ENCODE measurements around the gene HINFP.

The HINFP gene

GRCh38 chr11:119121008-119121810 is at the start of gene HINFP:
HINFP (plus strand) TSS chr11:119121580; CDS start chr11:119126945, 5,365 bp downstream.
- DNase-seq = peak; percentile 100

GRCh38 chr11:119077839-119078238 is 43.5 kb upstream of the HINFP start:
- no peak for DNase-seq

DNA sequence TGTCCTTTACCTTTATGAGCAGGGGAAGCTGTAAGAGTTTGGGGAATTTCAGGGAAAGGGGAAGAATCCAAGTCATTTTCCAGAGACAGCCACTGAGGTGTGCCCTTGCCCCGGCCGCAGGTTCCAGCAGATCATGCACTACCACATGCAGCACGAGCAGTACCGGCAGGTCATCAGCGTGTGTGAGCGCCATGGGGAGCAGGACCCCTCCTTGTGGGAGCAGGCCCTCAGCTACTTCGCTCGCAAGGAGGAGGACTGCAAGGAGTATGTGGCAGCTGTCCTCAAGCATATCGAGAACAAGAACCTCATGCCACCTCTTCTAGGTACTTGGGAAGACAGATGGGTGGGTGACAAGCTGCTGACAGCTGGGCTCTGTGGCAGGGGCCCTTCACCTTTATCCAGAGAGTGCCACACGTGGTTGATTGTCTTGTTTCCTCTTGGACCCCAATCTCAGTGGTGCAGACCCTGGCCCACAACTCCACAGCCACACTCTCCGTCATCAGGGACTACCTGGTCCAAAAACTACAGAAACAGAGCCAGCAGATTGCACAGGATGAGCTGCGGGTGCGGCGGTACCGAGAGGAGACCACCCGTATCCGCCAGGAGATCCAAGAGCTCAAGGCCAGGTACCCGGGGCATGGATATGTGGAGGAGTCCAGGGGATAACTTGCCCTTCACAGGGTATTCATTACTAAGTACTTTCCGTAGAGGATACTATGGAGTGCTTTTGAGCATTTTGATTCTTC is 42.5 kb upstream of the HINFP start:
- no peak for DNase-seq

DNA sequence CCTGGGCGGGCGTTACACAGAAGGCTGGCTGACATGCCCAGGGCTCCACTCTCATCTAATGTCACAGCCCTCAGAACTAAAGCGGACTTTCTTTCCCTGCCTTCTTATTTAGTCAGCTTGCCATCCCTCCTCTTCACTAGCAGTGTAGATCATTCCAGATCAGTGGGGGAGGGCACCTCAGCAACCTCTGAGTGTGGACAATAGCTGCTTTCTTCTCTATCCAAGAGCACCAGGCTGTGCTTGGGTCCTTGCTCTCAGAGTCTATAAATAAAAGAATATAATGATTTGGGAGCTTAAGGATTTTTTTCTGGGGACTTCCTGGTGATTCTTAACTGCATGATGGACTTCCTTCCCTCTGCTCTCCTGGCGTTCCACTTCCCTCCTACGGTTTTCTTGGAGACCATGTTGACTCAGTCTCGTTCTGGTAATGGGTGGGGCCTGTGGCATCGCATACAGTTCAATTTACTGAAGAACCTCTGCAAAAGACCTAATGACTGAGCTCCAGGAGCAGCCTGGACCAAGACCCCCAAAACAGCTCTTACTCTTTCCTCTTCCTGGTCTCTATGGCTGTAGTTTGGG is 39.6 kb upstream of the HINFP start:
- no peak for DNase-seq

- DNase-seq = peak; percentile 90
Observed at GRCh38 chr11:119084663-119085436, 36.5 kb upstream of the HINFP start, which contains the start of gene HMBS. HMBS (plus strand) TSS chr11:119084881; CDS start chr11:119085034, 153 bp downstream.

GRCh38 chr11:119085437-119085847 is 35.9 kb upstream of the HINFP start:
- peak; percentile 18 for DNase-seq

- no peak for DNase-seq
Observed at GRCh38 chr11:119087123-119087522, 34.3 kb upstream of the HINFP start.

DNA sequence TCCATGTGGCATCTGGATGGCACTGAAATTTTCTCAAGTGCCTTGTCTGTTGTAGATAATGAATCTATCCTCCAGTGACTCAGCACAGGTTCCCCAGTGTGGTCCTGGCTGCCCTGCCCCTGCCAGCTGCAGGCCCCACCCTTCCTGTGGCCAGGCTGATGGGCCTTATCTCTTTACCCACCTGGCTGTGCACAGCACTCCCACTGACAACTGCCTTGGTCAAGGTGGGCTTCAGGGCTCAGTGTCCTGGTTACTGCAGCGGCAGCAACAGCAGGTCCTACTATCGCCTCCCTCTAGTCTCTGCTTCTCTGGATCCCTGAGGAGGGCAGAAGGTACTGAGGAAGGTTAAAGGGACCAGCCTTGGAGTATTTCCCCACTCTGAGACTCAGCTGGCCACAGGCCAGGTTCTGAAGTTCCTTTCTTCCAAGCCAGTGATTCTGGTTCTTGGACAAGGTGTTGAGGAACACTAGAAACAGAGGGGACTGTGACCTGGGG is 33.6 kb upstream of the HINFP start:
- no peak for DNase-seq

DNA sequence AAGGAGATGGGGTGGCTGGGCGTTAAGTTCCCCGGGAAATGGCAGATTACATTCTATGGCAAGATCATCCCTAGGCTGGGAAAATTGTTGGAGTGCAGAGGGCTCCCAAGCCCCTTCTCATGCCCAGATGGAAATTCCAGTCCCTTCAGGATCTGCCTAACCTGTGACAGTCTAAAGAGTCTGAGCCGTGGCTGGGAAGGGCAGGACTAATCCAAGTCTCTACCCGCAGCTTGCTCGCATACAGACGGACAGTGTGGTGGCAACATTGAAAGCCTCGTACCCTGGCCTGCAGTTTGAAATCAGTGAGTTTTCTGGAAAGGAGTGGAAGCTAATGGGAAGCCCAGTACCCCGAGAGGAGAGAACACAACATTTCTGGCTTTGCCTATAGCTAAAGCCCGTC is 33.0 kb upstream of the HINFP start:
- no peak for DNase-seq

DNA sequence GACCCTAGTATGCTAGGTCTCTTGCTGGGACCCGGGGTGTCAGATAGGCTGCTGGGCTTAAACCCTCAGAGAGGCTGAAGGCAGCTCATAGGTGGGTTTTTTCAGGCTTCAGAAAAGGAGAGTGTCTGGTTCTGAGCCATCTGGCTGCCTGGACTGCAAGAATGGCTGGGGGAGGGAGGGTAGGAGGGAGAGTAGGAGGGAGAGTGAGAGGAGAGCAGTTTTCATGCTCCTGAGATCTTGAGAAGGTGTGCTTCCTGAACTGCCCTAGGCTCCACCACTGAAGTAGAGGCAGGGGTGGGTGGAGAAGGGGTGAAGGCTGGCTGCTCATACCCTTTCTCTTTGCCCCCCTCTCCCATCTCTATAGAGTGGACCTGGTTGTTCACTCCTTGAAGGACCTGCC is 32.1 kb upstream of the HINFP start:
- no peak for DNase-seq

DNA sequence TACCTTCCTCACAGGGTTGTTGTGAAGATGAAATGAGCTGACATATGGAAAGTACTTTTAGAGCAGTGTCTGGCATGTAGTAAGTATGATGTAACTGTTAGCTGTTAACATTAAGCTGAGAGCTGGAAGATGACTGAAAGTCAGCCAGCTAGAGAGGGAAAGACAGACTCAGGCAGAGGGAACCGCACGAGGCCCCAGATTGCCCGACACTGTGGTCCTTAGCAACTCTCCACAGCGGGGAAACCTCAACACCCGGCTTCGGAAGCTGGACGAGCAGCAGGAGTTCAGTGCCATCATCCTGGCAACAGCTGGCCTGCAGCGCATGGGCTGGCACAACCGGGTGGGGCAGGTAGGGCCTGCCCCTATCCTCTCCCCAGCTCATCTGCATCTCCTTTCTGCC is 30.2 kb upstream of the HINFP start:
- no peak for DNase-seq

- DNase-seq = no peak
Observed at GRCh38 chr11:119091966-119092879, 29.2 kb upstream of the HINFP start.

DNA sequence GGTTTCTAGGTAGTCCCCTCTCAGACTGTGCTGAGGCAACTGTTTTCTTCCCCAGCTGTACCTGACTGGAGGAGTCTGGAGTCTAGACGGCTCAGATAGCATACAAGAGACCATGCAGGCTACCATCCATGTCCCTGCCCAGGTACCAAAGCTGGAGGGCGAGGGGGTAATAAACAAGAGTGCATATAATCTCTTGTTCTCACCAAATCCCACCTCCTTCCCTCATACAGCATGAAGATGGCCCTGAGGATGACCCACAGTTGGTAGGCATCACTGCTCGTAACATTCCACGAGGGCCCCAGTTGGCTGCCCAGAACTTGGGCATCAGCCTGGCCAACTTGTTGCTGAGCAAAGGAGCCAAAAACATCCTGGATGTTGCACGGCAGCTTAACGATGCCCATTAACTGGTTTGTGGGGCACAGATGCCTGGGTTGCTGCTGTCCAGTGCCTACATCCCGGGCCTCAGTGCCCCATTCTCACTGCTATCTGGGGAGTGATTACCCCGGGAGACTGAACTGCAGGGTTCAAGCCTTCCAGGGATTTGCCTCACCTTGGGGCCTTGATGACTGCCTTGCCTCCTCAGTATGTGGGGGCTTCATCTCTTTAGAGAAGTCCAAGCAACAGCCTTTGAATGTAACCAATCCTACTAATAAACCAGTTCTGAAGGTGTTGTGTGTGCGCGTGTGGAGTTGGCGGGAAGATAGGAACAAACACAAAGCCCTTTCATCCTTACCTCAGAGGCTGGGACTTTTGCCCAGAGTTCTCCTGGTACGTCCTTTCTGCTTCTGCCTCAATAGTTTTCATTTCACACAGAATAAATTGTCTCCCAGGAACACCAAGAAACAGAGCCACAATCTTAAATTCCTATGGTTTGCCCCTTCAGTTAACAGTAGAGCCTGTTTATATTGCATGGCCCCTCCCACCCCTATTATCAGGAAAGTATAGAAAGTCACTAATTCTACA is 28.2 kb upstream of the HINFP start:
- DNase-seq = no peak

- DNase-seq = peak; percentile 63
Observed at GRCh38 chr11:119093942-119094815, 27.2 kb upstream of the HINFP start.

- peak; percentile 69 for DNase-seq
Observed at GRCh38 chr11:119094816-119095065, 26.6 kb upstream of the HINFP start.

- peak; percentile 98 for DNase-seq
Observed at GRCh38 chr11:119095066-119095880, 26.1 kb upstream of the HINFP start.

GRCh38 chr11:119099711-119100110 is 21.7 kb upstream of the HINFP start:
- no peak for DNase-seq

DNA sequence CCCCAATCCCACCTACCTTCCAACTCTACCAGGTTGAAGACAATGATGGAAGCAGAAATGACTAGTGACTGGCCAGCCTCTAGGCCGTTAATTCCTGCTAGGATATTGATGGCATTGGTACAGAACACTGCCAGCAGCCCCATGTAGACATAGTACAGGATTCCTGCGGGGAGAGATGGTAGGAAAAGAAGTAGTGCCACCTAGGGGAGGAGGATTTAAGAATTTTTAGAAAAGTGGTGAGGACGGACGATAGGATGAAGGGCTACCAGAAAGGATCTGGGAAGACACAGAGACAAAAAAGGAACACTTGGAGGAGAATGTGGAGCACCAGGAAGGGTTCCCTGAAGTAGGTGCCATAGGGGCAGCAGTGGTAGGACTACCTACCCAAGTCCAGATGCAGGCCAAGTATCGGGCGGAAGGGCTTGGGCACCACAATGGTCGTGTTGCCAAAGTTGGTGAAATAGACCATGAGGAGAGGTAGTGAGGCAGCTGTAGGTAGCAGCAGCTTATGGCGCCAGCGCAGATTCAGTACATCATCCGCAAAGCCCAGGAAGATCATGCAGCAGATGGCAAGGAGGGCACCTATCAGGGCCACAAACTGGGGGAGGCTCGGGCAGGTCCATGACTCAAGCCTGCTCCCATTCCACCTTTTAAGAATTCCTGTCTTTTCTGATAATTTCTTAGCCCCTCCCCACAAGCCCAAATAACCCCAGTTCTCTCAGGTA is 21.0 kb upstream of the HINFP start:
- no peak for DNase-seq
